NAMALWA (cell line): Measurements from ENCODE around the gene GSTO2.
A peak's percentile ranks its signal among the peaks of the same experiment; 100 is the strongest.

Experiments used
- DNase-seq: peaks from one replicate; pipeline ENCODE4 v3.0.0-alpha.2; 2015; ENCODE audit warnings: low spot score

GSTO2 gene

GRCh38 chr10:104253606-104254410 is 15.2 kb upstream of the GSTO2 start:
- no peak for DNase-seq

GRCh38 chr10:104254493-104255310 is 14.3 kb upstream of the GSTO2 start, which contains the start of gene GSTO1:
Gene GSTO1 (plus strand): TSS chr10:104254892. CDS start chr10:104254929, 37 bp downstream.
- peak; percentile 50 for DNase-seq

- DNase-seq, result peak; percentile 52
Measured at GRCh38 chr10:104255311-104255981, 13.5 kb upstream of the GSTO2 start.

GRCh38 chr10:104256335-104256961 is 12.5 kb upstream of the GSTO2 start:
- DNase-seq, result peak; percentile 31

GRCh38 chr10:104257235-104257634 is 11.7 kb upstream of the GSTO2 start:
- no peak for DNase-seq

- no peak for DNase-seq
Measured at GRCh38 chr10:104258209-104258608, 10.8 kb upstream of the GSTO2 start.

GRCh38 chr10:104259456-104259855 is 9.5 kb upstream of the GSTO2 start:
- no peak for DNase-seq

- DNase-seq, result no peak
Measured at GRCh38 chr10:104259999-104260774, 8.8 kb upstream of the GSTO2 start.

GRCh38 chr10:104260775-104261115 is 8.2 kb upstream of the GSTO2 start:
- DNase-seq, result no peak

- DNase-seq, result no peak
Measured at GRCh38 chr10:104262055-104262454, 6.9 kb upstream of the GSTO2 start.

- DNase-seq, result no peak
Measured at GRCh38 chr10:104264783-104265182, 4.2 kb upstream of the GSTO2 start.

- DNase-seq, result no peak
Measured at GRCh38 chr10:104267721-104268404, 1.1 kb upstream of the GSTO2 start.

- no peak for DNase-seq
Measured at GRCh38 chr10:104268405-104268712, 625 bp upstream of the GSTO2 start.

- no peak for DNase-seq
Measured at GRCh38 chr10:104273286-104273685, 4.3 kb downstream of the GSTO2 start.

GRCh38 chr10:104273899-104274575 is 5.1 kb downstream of the GSTO2 start:
- no peak for DNase-seq

- DNase-seq, result peak; percentile 38
Measured at GRCh38 chr10:104274762-104275721, 6.1 kb downstream of the GSTO2 start.

- no peak for DNase-seq
Measured at GRCh38 chr10:104276192-104276591, 7.2 kb downstream of the GSTO2 start.

- DNase-seq, result no peak
Measured at GRCh38 chr10:104277785-104278184, 8.8 kb downstream of the GSTO2 start.

- no peak for DNase-seq
Measured at GRCh38 chr10:104279550-104280259, 10.7 kb downstream of the GSTO2 start.
